ENCODE measurements around the gene CCT7.
"Not testable (repeated sequence)": the region's sequence is repeated elsewhere in the genome, so short reads cannot be mapped to it uniquely, and the experiment has no call there.

Gene CCT7

DNA sequence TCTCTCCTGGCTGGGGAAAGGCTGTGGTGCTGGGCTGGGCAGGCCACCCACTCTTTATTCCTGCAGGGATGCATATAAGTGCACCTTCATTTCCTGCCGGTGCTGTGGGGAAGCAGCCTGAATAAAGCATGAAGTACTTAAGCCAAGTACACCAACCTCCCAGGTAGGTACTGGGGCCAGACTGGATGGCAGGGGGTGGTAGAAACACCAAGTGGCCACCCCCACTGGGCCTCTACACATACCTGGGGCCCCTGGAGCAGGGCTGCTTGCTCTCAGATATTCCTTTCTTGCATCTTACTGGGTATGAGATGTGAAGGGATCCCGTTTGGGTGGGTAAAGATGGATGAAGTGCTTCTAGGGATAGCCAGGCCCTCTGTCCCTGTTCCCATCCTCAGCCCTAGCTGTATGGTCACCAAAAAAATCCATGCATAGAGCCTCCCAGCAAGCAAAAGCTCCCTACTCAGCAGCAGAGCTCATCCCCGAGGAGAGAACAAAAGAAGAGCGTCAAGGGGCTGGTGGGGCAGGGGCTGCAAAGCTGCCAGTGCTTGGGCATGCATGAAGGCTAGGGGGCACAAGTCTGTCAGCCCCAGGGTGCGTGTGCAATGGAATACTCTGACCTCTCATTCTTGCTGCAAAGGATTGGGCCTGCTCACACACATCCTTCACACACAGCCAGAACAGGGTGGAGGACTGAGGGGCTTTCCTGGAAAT is 22.0 kb downstream of the CCT7 start:
- FAIRE-seq = no peak

DNA sequence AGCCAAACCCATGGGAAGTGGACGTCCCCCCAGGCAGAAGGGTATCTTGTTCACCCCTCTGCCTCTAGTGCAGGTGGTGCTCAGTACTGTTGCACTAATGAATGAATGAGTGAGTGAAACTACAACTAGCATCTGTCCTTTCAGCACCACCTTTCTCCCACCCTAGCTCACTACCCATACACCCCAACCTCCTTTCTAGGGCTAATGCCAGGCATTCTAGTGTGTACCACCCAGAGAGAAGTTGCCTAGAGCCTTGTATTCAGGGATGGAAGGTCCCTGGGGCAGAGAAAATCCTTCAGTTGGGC is 22.5 kb downstream of the CCT7 start:
- no peak for FAIRE-seq

DNA sequence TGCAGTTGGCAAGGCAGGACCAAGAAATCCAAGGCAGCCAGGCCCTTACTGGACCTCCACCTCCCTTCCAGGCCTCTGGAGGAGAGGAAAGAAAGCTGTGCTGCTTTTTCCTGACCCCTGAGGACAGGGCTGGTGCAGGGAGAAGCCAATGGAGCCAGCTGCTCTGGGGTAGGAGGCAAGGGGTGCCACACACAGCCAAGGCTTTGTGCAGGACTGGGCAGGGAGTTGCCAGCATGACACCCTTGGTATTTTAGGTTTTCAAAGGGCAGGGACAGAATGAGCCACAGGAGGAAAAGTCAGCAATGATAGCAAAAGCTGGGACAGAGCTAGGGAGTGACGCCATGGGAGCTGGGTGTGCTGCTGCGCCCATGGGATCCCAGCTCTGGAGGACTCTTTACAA is 22.9 kb downstream of the CCT7 start:
- no peak for FAIRE-seq

DNA sequence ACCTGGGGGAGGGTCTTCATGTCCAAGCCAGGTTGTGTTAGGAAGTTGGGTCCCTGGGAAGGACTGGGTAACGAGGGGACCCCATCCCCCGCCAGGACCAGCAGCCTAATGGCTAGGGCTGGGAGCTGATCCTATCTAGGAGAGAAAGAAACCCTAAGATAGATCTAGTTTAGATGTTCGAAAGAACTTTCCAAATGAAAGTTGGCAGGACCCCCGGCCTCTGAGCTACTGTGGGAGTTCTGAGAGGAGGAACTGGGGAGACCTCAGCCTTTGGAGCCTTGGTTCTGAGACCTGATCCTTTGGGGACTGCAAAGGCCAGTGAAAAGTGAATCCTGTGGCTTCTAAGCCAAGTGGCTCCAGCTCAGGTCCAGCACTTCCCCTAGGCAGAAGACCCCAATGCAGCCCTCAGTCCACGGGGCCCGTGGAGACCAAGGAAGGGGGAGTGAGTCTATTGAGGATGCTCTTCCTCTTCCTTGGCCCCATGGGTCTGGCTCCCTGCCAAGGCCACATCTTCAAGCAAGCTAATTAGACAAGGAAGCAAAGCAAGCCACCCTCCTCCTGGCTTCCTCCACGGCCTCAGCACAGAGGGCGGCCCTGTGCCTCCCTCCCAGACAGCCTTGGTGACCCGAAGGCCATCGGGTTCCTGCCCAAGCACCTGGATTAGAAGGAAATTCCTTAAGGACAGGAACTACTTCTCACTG is 23.5 kb downstream of the CCT7 start:
- no peak for FAIRE-seq

DNA sequence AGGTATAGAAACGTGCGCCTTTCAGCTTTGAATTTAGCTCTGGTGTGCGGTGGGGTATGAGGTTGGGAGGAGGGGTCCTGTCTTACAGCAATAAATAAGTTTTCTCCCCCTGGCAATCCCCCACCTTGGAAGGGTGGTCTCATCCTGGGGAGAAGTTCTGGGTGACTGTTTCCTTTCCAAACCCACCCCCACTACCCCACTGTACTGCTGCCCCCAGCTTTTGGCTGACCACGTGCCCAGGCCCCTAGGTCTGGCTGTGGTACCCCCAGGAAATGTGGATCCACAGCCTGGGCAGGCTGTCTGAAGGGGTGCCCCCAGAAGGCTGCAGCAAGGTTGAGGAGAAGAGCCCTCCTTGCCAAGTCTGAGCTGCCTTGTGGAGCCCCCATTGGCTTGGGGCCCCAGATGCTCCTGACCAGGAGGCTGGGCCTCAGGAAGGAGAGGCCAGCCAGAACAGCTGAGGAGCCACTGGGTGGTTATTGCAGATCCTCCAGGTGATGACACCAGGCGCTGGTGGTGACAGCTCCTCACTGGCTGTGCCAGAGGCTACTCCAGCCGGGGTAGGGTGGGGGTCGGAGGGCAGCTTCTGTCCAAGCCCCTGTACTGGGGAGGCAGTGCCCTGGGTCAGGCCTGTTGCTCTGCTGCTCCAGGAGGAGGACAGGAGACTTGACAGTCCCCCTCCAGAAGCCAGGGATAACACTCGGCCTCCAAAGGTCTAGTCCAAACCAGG is 24.2 kb downstream of the CCT7 start:
- no peak for FAIRE-seq

DNA sequence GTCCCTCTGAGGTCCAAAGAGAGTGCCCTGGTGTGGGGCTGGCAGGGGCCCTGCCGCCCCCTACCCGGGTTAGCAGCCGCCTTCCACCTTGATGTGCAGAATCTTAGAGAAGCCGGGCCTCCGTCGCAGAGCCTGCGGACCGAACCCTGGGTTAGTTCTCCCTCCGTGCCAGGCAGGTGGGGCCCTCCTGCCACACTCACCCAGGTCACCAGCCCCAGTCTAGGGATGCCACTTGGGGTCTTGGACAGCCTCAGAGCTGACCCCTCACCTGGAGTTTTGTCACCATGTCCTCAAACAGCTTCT is 24.8 kb downstream of the CCT7 start:
- no peak for FAIRE-seq

DNA sequence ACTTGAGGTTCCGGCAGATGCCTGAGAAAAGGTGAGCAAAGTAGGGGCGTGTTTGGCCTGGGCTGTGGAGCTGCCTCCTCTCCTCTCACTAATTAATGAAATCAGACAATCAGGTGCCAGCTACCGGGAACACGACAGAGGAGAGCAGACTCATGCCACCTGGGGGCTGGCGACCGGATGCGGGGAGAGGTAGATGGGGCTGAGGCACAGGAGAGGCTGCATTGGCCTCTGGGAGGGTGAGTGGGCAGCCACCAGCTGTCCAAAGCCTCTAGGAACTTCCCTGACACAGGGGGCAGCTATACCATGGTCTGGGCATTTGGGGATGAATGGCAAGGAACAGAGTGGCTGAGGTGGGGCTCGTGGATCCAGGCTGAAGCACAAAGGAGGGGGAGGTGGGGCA is 25.2 kb downstream of the CCT7 start:
- FAIRE-seq = no peak

DNA sequence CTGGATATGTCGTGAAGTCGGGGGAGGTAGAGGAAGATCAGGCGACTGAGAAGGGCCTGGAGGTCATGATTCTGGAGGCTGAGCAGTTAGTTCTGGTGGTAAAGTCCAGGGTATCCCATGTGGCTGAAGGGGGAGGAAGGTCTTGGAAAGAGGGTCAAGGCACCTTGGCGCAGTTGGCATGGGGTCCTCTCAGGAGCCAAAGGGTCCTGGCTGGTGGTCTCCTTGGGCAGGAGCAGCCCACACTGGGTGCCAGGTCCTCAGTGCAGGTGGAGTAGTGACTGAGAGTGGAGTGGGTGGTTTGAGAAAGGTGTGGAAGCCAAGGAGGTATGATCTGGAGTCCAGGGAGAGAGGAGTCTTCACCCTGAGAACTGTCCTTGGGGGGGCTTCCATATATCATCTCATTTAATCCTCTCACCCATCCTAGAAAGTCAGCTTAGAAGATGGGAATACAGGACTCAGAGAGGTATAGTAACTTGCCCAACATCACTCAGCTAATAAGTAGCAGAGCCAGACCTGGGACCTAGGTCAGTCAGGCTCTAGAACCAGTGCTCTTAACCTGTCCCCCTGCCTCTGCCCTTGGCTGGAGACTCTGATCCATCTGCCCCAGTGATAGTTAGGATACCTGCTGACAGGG is 25.7 kb downstream of the CCT7 start:
- FAIRE-seq = no peak

DNA sequence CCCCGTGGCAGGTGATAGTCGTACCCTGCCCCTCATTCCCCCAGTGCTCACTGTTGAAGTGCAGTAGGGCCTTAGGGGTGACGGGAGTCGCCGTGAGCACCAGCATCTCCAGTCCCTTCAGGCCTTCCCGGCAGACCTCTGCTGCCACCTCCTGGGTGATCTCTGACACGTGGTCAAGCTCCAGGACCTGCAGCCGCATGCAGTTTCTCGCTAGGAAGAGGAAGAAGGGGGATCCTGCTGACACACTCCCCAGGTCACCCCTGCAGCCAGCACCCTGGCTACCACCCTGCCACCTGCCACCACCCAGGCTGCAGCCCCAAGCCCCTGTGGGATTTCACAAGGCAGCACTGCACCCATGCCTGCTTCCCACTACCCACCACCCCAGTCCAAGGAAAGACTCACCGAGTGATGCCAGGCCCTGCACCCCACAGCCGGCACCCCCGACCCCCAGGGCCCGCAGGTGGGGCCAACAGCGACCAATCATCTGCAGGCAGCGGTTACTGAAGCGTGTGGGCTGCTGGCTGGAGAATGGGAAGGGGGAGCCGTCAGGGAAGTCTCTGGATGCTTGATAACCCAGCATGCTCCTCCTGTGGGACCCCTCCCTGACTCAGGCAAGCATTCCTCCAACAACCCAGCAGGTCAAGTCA is 26.4 kb downstream of the CCT7 start:
- no peak for FAIRE-seq

DNA sequence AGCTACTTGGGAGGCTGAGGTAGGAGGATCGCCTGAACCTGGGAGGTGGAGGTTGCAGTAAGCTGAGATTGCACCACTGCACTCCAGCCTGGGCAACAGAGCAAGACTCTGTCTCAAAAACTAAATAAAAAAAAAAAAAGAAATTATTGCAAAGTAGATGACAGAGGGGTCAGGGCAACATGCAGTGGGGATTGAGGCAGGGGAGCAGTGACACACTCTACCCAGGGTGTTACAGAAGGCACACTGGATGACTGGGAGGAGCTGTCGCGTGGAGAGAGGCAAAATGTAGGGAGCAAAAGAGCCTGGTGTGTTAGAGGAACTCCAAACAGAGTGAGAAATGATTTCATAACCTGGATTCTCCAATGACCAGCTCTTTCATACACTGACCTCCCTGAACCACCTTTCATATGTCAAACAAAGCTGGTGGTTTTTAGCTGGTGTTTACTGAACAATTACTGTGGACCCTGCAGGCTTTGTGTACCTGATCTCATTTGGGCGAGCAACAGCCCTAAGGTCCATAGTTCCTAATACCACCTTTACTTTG is 28.1 kb downstream of the CCT7 start:
- FAIRE-seq = no peak

DNA sequence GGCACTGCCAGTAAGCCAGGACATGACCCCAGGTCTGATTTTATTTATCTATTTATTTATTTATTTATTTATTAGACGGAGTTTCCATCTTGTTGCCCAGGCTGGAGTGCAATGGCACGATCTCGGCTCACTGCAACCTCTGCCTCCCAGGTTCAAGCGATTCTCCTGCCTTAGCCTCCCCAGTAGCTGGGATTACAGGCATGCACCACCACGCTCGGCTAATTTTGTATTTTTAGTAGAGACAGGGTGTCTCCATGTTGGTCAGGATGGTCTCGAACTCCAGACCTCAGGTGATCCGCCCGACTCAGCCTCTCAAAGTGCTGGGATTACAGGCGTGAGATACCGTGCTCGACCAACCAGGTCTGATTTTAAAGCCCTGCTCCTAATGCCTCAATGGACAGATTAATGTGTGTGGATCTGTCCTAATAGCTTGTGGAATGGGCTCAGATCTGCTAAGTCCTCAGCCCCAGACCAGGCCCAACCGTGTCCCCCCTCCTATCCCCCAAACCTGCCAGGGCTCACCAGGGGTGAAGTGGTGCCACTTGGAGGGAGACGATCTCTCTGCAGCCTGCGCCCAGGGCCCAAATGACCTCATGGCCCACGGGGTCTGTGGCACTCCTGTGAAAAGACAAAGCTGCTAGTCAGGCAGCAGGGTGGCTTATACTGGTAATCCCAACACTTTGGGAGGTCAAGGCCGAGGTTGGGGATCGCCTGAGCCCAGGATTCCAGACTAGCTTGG is 28.8 kb downstream of the CCT7 start:
- FAIRE-seq = not testable (repeated sequence)

DNA sequence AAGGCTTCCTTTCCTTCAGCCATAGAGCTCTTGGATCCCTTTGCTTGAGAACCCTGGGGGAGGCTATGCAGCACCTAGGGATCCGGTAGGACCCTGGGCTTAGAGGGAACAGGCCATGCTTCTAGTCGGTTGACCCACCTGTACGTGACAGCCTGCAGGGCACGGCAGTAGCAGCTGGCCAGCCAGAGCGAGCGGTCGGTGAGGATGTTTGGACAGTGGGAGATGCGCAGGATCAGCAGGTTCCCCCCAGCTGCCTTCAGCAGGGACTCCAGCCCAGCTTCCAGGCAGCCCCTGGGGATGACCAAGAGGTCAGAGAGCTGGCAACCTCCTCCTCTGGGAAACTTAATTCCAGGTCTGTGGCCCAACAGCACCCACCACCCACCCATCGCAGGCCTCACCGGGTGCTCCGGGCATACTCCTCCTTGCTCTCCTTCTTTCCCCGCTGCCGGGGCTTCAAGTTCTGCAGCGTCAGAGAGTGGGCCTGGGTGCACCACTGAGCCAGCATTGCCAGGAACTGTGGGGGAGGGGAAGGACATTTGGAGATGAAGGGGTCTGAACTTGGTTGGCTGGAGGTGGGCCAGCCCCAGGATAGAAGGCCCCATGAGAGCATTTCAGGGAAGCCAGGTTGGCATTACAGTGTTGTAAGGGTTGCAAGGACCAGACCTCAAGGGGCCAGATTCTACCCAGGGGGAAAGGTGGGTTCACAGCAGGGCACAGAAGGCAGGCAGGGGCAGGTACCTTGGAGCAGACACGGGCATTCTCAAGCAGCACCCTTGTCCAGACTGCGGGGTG is 29.6 kb downstream of the CCT7 start:
- no peak for FAIRE-seq

DNA sequence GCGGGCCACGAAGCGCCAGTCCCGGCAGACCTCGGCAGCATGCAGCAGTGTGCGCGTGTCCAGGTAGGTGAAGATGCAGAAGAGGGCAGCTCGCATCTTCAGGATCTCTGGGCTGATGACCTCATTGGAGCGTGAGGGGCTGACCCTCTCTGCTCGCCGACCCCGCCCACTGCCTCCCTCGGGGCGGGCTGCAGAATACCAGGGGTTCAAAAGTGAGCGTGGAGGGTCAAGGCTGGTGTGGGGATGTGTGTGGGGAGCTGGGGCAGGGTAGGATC is 30.2 kb downstream of the CCT7 start:
- no peak for FAIRE-seq

DNA sequence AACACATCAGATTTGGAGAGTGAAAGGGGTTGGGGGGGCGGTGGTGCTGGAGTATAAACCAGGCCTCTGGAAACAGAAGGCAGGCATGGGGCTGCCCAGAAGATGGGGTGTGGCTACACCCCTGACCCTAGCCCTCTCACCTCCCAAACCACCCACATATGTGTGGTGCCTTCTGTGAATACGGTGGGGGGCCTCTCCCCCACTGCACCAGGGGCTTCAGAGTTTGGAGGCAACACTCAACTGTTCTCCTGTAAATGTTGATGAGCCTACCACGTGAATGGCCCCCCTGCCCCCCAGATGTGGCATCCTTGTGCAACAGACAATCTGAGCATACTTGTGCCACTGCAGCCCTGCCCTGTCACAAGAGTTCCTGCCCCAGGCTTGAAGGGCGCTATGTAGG is 30.7 kb downstream of the CCT7 start:
- no peak for FAIRE-seq

DNA sequence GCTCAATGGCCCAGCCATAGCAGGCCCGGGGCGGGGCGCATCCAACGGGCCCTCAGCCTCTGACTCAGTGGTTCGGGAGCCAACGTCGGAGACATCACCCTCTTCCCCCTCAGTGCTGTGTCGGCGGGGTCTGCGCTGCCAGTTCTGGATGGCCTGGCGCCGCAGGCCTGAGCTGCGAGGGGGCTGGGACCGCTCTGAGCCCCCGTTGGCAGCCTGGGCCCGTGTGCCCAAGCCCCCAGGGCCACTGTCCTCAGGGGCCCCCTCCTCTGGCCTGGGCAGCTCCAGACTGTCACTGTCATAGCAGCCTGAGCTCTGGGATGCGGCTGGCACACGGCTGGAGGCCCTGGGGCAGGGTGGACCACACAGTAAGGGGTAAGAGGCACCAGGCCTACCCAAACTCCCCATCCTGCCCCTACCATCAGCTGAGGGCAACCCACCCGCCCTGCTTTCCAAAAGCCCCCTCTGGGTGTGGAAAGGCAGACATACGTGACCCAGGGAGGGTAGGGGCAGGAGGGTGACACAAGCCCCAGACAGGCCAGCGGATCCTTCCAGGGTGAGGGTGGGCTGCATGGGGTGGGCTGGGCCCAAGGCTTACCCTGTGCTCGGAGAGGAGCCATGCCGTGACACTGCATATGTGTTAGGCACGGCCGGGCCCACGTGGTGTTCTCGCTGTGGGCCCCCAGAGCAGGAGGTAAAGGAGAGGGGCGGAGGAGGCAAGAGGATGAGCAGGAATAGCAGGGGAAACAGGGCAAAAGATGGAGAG is 31.4 kb downstream of the CCT7 start:
- FAIRE-seq = no peak

DNA sequence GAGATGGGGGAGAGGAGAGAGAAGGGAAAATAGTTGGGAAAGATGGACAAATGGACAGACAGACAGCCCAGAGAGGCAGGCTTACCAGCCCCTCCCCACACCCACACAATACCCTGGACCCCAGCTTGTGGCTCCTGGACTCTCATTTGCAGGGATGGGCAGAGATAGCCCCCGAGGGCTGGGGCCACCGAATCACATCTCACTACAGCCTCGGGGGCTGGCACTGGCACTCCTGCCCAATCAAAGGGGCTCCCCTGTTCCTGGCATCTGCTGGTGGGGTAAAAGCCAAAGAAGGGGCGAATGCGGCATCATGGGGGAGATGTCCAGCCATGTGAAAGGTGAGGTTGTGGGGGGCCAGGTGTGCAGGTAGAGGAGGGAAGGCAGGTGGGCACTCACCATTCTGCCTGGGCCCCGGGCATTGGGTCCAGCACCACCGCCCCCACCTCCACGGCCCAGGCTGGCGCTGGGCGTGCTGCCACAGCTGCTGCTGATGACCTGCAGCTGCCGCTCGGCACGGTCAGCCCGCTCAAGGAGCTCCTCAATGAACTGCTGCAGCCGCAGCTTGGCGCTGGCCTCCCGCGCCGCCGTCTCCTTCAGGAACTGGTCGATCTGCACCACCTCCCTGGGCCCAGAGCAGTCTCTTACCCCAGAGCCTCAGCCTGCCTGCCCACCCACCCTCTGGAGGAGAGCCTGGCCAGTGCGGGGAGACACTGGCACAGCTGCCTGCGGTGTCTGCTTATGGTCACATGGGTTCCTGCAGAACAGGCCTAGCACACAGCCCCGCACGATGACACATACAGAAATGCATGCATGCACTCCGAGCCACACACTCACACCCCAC is 32.2 kb downstream of the CCT7 start:
- FAIRE-seq = no peak

DNA sequence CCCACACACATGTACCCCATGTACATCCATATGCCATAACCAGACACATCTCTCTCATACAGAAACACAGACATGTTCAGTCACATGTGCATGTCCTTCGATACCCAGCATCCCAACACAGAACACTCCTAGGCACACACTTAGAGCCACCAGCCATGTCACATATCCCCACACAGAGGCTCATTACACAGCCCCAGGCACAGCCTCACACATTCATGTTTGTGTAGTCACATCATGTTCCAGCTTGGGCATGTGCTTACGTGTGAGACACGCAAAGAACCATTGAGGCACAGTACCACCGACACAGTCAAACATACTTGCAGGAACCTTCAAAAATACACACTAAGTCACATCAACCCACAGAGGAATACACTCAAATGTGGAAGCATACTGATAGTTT is 32.9 kb downstream of the CCT7 start:
- no peak for FAIRE-seq

DNA sequence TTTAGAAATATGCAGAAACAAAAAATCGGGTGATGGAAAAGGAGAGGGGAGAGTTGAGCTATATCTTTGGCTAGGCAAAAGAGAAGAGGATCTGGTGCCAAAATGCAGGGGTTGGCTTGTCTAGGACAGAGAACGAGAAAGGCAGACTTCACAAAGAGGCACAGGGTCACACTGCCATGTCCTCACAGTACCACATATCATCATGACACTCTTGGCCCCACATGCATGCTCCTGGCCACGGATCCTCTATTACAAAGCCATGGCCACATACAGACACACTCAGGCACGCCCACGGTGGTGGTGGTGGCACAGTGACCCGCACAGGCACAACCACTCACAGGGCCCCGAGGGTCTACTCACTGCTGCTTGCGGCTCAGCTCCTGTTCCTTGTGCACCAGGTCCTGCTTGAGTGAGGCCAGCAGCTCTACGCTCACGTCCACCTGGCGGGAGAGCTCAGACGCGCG is 34.3 kb downstream of the CCT7 start:
- no peak for FAIRE-seq

DNA sequence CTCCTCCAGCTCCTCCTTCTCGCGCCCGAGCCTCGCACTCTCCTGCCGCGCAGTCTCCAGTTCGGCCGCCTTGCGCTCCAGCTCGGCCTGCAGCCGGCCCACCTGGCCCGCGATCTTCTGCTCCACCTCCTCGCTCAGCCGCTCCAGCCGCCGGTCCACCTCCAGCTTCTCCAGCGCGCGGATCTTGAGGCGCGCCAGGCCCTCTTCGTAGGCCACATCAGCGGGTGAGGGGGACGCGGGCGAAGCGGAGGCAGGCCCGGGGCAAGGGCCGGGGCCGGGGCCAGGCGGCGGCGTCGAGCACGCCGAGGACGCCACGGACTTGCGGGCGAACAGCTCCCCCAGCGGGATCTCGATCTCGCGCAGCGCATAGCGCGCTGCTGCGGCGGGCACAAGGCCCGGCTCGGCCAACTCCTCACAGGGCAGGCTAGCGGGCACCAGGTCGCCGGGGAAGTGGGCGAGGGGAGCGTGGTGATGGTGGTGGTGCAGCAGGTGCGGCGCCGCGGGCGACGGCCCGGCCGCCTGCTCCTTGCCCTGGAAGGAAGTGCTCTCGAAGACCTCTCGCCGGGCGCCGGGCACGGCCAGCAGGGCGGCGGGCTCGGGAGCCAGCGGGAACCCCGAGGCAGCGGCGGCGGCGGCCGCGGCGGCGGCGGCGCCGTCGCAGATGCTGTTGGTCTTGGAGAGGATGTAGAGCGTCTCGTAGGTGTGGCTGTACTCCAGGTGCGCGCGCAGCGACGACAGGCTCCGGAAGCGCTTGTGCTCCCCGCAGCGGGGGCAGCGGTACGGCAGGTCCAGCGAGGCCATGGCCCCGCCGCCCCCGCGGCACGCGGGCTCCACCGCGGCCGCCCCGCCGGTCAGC is 35.0 kb downstream of the CCT7 start:
- FAIRE-seq = no peak
